ENCODE results near the gene CR1. TPM values are rescaled to one million over a fixed set of nuclear protein-coding genes. Genes with fewer than 3 reads are reported as not detected.

The CR1 gene
- total and polyA plus RNA-seq, 2 experiments from 2014 or later = 0.65 to 0.76 TPM

DNA sequence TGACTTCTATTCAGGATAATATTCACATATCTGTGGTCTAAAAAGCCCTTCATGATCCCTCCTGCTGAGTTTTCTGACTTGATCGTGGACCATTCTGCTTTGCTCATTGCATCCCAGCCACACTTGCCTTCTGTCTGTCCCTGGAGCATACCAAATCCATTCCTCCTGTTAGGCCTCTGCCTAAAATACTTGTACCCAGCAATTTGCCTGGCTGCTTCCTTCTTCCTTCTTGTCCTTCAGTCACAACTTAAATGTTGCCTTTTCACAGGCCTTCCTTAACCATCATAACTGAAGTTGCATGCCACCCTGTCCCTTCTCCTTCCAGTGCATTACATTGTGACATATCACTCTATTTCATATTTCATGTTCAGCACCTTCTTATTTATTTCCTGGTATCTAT lies 37.5 kb upstream of the CR1 start (continued):
- TF ChIP-seq, protein P1, sequence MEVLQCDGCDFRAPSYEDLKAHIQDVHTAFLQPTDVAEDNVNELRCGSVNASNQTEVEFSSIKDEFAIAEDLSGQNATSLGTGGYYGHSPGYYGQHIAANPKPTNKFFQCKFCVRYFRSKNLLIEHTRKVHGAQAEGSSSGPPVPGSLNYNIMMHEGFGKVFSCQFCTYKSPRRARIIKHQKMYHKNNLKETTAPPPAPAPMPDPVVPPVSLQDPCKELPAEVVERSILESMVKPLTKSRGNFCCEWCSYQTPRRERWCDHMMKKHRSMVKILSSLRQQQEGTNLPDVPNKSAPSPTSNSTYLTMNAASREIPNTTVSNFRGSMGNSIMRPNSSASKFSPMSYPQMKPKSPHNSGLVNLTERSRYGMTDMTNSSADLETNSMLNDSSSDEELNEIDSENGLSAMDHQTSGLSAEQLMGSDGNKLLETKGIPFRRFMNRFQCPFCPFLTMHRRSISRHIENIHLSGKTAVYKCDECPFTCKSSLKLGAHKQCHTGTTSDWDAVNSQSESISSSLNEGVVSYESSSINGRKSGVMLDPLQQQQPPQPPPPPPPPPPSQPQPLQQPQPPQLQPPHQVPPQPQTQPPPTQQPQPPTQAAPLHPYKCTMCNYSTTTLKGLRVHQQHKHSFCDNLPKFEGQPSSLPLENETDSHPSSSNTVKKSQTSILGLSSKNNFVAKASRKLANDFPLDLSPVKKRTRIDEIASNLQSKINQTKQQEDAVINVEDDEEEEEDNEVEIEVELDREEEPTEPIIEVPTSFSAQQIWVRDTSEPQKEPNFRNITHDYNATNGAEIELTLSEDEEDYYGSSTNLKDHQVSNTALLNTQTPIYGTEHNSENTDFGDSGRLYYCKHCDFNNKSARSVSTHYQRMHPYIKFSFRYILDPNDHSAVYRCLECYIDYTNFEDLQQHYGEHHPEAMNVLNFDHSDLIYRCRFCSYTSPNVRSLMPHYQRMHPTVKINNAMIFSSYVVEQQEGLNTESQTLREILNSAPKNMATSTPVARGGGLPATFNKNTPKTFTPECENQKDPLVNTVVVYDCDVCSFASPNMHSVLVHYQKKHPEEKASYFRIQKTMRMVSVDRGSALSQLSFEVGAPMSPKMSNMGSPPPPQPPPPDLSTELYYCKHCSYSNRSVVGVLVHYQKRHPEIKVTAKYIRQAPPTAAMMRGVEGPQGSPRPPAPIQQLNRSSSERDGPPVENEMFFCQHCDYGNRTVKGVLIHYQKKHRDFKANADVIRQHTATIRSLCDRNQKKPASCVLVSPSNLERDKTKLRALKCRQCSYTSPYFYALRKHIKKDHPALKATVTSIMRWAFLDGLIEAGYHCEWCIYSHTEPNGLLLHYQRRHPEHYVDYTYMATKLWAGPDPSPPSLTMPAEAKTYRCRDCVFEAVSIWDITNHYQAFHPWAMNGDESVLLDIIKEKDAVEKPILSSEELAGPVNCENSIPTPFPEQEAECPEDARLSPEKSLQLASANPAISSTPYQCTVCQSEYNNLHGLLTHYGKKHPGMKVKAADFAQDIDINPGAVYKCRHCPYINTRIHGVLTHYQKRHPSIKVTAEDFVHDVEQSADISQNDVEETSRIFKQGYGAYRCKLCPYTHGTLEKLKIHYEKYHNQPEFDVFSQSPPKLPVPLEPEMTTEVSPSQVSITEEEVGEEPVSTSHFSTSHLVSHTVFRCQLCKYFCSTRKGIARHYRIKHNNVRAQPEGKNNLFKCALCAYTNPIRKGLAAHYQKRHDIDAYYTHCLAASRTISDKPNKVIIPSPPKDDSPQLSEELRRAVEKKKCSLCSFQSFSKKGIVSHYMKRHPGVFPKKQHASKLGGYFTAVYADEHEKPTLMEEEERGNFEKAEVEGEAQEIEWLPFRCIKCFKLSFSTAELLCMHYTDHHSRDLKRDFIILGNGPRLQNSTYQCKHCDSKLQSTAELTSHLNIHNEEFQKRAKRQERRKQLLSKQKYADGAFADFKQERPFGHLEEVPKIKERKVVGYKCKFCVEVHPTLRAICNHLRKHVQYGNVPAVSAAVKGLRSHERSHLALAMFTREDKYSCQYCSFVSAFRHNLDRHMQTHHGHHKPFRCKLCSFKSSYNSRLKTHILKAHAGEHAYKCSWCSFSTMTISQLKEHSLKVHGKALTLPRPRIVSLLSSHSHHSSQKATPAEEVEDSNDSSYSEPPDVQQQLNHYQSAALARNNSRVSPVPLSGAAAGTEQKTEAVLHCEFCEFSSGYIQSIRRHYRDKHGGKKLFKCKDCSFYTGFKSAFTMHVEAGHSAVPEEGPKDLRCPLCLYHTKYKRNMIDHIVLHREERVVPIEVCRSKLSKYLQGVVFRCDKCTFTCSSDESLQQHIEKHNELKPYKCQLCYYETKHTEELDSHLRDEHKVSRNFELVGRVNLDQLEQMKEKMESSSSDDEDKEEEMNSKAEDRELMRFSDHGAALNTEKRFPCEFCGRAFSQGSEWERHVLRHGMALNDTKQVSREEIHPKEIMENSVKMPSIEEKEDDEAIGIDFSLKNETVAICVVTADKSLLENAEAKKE (CRISPR knock-in tag; IDR thresholded peaks at IDR 0.05) = no peak
- no peak for TF ChIP-seq POLR2AphosphoS5 (IDR thresholded peaks at IDR 0.05; ENCODE audit: low read depth)
- TF ChIP-seq, protein P2, sequence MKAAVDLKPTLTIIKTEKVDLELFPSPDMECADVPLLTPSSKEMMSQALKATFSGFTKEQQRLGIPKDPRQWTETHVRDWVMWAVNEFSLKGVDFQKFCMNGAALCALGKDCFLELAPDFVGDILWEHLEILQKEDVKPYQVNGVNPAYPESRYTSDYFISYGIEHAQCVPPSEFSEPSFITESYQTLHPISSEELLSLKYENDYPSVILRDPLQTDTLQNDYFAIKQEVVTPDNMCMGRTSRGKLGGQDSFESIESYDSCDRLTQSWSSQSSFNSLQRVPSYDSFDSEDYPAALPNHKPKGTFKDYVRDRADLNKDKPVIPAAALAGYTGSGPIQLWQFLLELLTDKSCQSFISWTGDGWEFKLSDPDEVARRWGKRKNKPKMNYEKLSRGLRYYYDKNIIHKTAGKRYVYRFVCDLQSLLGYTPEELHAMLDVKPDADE (IDR thresholded peaks at IDR 0.05) = no peak

DNA sequence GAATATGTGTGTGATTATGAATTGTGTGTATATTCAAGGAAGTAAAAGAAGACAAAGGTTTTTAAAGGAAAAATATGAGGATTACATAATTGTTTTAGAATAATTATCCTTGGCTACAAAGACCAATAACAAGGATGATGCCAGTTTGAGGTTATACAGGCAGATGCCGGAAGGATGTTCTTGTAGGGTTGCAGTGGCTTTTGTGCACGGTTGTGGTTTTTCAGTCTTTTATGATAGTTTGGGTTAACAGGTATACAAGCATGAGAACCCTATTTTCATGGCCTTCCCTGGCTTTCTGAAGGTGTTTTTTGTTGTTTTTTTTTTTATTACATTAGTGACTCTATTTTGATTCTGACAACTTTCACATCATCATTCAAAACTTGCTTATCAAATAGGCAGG lies 36.9 kb upstream of the CR1 start:
- Histone ChIP-seq H2AFZ (no peak overlapping the region), H3K36me3 (ENCODE audit: insufficient read depth) (no peaks in the 10 kb centered on the region), H3F3A (replicated peaks; ENCODE audit: low read depth) (no peaks in the 10 kb centered on the region), H3K27ac (ENCODE audit: low read depth) (no peak overlapping the region), H3K4me2 (no peak overlapping the region), H3K27me3 (ENCODE audit: insufficient read depth) (peaks cover 25% of the 10 kb centered on the region), H3K9me2 (ENCODE audit: insufficient read depth) (no peaks in the 10 kb centered on the region), H3K4me1 (ENCODE audit: insufficient read depth) (no peaks in the 10 kb centered on the region; the same call in 1 of the 2 replicates), H3K79me2 (replicated peaks; ENCODE audit: insufficient read depth) (no peaks in the 10 kb centered on the region), H3K4me3 (no peak overlapping the region), H4K20me1 (replicated peaks; ENCODE audit: insufficient read depth) (no peaks in the 10 kb centered on the region)
- no peak for ATAC-seq
- Mint-ChIP-seq H3K9me3 (no peaks in the 10 kb centered on the region), H3K4me3 (no peak overlapping the region), H3K27ac (no peak overlapping the region), H3K36me3 (ENCODE audit: low read depth) (no peaks in the 10 kb centered on the region), H3K27me3 (ENCODE audit: insufficient read depth, low read depth, poor library complexity) (peaks cover 10% of the 10 kb centered on the region), H3K4me1 (peaks cover 3% of the 10 kb centered on the region; the same call in 2 of the 3 replicates)
- DNase-seq (ENCODE audit: low spot score) = no peak
- TF ChIP-seq POLR2AphosphoS5 (IDR thresholded peaks at IDR 0.05; ENCODE audit: low read depth) (no peak), ZNF114 (CRISPR knock-in tag; IDR thresholded peaks at IDR 0.05) (no peak), ZNF331 (CRISPR knock-in tag; IDR thresholded peaks at IDR 0.05; ENCODE audit: low read depth) (no peak)
- TF ChIP-seq, protein P3, sequence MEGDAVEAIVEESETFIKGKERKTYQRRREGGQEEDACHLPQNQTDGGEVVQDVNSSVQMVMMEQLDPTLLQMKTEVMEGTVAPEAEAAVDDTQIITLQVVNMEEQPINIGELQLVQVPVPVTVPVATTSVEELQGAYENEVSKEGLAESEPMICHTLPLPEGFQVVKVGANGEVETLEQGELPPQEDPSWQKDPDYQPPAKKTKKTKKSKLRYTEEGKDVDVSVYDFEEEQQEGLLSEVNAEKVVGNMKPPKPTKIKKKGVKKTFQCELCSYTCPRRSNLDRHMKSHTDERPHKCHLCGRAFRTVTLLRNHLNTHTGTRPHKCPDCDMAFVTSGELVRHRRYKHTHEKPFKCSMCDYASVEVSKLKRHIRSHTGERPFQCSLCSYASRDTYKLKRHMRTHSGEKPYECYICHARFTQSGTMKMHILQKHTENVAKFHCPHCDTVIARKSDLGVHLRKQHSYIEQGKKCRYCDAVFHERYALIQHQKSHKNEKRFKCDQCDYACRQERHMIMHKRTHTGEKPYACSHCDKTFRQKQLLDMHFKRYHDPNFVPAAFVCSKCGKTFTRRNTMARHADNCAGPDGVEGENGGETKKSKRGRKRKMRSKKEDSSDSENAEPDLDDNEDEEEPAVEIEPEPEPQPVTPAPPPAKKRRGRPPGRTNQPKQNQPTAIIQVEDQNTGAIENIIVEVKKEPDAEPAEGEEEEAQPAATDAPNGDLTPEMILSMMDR (conservative IDR thresholded peaks at IDR 0.05; ENCODE audit: low read depth in 2 of 2) = no peak
- TF ChIP-seq, protein P1 (CRISPR knock-in tag; IDR thresholded peaks at IDR 0.05) = no peak

All from GM23338 (cell line).